Measurements from ENCODE around the gene DAAM1.

GRCh38 chr14:59175404-59175803, 13.1 kb upstream of the DAAM1 start:
- TF ChIP-seq, protein P1, sequence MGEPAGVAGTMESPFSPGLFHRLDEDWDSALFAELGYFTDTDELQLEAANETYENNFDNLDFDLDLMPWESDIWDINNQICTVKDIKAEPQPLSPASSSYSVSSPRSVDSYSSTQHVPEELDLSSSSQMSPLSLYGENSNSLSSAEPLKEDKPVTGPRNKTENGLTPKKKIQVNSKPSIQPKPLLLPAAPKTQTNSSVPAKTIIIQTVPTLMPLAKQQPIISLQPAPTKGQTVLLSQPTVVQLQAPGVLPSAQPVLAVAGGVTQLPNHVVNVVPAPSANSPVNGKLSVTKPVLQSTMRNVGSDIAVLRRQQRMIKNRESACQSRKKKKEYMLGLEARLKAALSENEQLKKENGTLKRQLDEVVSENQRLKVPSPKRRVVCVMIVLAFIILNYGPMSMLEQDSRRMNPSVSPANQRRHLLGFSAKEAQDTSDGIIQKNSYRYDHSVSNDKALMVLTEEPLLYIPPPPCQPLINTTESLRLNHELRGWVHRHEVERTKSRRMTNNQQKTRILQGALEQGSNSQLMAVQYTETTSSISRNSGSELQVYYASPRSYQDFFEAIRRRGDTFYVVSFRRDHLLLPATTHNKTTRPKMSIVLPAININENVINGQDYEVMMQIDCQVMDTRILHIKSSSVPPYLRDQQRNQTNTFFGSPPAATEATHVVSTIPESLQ (CRISPR knock-in tag; IDR thresholded peaks at IDR 0.05), result no peak
- TF ChIP-seq, protein P2, sequence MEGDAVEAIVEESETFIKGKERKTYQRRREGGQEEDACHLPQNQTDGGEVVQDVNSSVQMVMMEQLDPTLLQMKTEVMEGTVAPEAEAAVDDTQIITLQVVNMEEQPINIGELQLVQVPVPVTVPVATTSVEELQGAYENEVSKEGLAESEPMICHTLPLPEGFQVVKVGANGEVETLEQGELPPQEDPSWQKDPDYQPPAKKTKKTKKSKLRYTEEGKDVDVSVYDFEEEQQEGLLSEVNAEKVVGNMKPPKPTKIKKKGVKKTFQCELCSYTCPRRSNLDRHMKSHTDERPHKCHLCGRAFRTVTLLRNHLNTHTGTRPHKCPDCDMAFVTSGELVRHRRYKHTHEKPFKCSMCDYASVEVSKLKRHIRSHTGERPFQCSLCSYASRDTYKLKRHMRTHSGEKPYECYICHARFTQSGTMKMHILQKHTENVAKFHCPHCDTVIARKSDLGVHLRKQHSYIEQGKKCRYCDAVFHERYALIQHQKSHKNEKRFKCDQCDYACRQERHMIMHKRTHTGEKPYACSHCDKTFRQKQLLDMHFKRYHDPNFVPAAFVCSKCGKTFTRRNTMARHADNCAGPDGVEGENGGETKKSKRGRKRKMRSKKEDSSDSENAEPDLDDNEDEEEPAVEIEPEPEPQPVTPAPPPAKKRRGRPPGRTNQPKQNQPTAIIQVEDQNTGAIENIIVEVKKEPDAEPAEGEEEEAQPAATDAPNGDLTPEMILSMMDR (IDR thresholded peaks at IDR 0.05), result no peak
- no peak for TF ChIP-seq TP53 (CRISPR knock-in tag; IDR thresholded peaks at IDR 0.05)
- TF ChIP-seq AFF4 (CRISPR knock-in tag; IDR thresholded peaks at IDR 0.05; ENCODE audit: borderline replicate concordance), result no peak
- TF ChIP-seq IRF2 (CRISPR knock-in tag; IDR thresholded peaks at IDR 0.05; ENCODE audit: borderline replicate concordance, low read depth), result no peak
- TF ChIP-seq, protein P3, sequence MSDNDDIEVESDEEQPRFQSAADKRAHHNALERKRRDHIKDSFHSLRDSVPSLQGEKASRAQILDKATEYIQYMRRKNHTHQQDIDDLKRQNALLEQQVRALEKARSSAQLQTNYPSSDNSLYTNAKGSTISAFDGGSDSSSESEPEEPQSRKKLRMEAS (CRISPR knock-in tag; IDR thresholded peaks at IDR 0.05), result no peak
- TF ChIP-seq FOXP1 (CRISPR knock-in tag; IDR thresholded peaks at IDR 0.05; ENCODE audit: borderline replicate concordance), result no peak
